ENCODE measurements around the gene RIMS4. TPM values are rescaled to one million over a fixed set of nuclear protein-coding genes. Genes with fewer than 3 reads are reported as not detected.

The RIMS4 gene
- total and polyA plus RNA-seq, 2 of the 13 experiments (the other 11 are each of a cell fraction or from before 2014, with no cell fraction given): 0.01 to 0.07 TPM

DNA sequence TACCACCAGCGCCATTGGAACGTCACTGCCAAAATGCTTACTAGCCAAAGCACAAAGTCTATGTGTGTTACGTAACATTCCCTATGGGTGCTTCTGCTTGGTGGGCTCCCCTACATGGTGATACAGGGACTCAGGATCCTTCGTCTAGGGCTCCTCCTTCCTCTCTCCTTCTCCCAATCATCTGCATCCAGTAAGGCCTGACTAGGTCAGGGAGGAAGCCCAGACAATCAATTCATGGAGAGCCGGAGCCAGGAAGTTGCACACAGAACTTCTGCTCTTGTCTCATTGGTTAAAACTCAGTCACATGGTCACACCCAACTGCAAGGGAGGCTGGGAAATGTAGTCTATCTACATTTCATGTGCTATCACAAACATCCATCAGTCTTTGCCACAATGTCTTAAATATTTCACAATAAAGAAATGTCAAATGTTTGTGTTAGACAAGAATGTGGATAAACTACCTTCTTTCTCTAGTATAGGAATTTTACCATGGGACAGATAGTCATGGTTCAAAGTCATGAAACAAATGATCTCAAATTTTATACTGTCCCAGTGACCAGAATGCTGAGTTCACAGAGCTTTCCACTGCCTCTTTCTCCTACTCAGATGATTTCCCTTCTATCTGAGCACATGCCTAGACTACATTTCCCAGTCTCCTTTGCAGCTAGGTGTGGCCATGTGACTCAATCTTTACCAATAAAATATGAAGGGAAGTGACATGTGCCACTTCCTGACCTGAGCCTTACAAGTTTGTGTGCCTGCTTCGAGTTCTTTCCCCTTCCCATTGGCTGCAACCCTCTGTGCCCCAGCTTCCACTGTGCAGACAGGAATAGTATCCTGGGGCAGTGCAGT is 74.0 kb downstream of the RIMS4 start (continued):
- TF ChIP-seq ZNF136 (CRISPR knock-in tag; IDR thresholded peaks at IDR 0.05; ENCODE audit: low read depth) (no peak), JDP2 (CRISPR knock-in tag; IDR thresholded peaks at IDR 0.05; ENCODE audit: borderline replicate concordance) (no peak), HOXA7 (CRISPR knock-in tag; IDR thresholded peaks at IDR 0.05) (no peak), ZNF552 (CRISPR knock-in tag; IDR thresholded peaks at IDR 0.05; ENCODE audit: borderline replicate concordance) (no peak), GPN1 (CRISPR knock-in tag; IDR thresholded peaks at IDR 0.05; ENCODE audit: borderline replicate concordance) (no peak), ZSCAN20 (CRISPR knock-in tag; IDR thresholded peaks at IDR 0.05; ENCODE audit: borderline replicate concordance) (no peak), ZZZ3 (CRISPR knock-in tag; IDR thresholded peaks at IDR 0.05; ENCODE audit: borderline replicate concordance) (no peak), GATAD2A (CRISPR knock-in tag; IDR thresholded peaks at IDR 0.05) (peak; percentile 61), ADNP (CRISPR knock-in tag; IDR thresholded peaks at IDR 0.05) (no peak), MEIS2 (CRISPR knock-in tag; IDR thresholded peaks at IDR 0.05) (no peak), ZBTB7A (CRISPR knock-in tag; IDR thresholded peaks at IDR 0.05) (no peak; the same call in 1 of the 2 replicates), KDM2A (CRISPR knock-in tag; IDR thresholded peaks at IDR 0.05; ENCODE audit: borderline replicate concordance, low read depth) (no peak), TBP (CRISPR knock-in tag; IDR thresholded peaks at IDR 0.05) (no peak), SP1 (IDR thresholded peaks at IDR 0.05) (no peak), SP1 (CRISPR knock-in tag; IDR thresholded peaks at IDR 0.05) (peak; percentile 9; the same call in 1 of the 2 replicates), CCAR2 (optimal IDR thresholded peaks at IDR 0.05; ENCODE audit: low read depth, low read length) (no peak), GABPB1 (CRISPR knock-in tag; IDR thresholded peaks at IDR 0.05) (peak; percentile 90), ZNF292 (CRISPR knock-in tag; IDR thresholded peaks at IDR 0.05; ENCODE audit: borderline replicate concordance, low read depth) (peak; percentile 23; the same call in 1 of the 2 replicates), ZNF207 (IDR thresholded peaks at IDR 0.05; ENCODE audit: borderline replicate concordance) (no peak), HOXA3 (CRISPR knock-in tag; IDR thresholded peaks at IDR 0.05) (peak; percentile 66)
- TF ChIP-seq, protein P1, sequence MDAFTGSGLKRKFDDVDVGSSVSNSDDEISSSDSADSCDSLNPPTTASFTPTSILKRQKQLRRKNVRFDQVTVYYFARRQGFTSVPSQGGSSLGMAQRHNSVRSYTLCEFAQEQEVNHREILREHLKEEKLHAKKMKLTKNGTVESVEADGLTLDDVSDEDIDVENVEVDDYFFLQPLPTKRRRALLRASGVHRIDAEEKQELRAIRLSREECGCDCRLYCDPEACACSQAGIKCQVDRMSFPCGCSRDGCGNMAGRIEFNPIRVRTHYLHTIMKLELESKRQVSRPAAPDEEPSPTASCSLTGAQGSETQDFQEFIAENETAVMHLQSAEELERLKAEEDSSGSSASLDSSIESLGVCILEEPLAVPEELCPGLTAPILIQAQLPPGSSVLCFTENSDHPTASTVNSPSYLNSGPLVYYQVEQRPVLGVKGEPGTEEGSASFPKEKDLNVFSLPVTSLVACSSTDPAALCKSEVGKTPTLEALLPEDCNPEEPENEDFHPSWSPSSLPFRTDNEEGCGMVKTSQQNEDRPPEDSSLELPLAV (CRISPR knock-in tag; conservative IDR thresholded peaks at IDR 0.05; ENCODE audit: low read depth): no peak
- TF ChIP-seq, protein P2, sequence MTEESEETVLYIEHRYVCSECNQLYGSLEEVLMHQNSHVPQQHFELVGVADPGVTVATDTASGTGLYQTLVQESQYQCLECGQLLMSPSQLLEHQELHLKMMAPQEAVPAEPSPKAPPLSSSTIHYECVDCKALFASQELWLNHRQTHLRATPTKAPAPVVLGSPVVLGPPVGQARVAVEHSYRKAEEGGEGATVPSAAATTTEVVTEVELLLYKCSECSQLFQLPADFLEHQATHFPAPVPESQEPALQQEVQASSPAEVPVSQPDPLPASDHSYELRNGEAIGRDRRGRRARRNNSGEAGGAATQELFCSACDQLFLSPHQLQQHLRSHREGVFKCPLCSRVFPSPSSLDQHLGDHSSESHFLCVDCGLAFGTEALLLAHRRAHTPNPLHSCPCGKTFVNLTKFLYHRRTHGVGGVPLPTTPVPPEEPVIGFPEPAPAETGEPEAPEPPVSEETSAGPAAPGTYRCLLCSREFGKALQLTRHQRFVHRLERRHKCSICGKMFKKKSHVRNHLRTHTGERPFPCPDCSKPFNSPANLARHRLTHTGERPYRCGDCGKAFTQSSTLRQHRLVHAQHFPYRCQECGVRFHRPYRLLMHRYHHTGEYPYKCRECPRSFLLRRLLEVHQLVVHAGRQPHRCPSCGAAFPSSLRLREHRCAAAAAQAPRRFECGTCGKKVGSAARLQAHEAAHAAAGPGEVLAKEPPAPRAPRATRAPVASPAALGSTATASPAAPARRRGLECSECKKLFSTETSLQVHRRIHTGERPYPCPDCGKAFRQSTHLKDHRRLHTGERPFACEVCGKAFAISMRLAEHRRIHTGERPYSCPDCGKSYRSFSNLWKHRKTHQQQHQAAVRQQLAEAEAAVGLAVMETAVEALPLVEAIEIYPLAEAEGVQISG (CRISPR knock-in tag; IDR thresholded peaks at IDR 0.05): peak; percentile 65
- TF ChIP-seq, protein P3, sequence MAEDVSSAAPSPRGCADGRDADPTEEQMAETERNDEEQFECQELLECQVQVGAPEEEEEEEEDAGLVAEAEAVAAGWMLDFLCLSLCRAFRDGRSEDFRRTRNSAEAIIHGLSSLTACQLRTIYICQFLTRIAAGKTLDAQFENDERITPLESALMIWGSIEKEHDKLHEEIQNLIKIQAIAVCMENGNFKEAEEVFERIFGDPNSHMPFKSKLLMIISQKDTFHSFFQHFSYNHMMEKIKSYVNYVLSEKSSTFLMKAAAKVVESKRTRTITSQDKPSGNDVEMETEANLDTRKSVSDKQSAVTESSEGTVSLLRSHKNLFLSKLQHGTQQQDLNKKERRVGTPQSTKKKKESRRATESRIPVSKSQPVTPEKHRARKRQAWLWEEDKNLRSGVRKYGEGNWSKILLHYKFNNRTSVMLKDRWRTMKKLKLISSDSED (CRISPR knock-in tag; IDR thresholded peaks at IDR 0.05): no peak
- TF ChIP-seq, protein P4, sequence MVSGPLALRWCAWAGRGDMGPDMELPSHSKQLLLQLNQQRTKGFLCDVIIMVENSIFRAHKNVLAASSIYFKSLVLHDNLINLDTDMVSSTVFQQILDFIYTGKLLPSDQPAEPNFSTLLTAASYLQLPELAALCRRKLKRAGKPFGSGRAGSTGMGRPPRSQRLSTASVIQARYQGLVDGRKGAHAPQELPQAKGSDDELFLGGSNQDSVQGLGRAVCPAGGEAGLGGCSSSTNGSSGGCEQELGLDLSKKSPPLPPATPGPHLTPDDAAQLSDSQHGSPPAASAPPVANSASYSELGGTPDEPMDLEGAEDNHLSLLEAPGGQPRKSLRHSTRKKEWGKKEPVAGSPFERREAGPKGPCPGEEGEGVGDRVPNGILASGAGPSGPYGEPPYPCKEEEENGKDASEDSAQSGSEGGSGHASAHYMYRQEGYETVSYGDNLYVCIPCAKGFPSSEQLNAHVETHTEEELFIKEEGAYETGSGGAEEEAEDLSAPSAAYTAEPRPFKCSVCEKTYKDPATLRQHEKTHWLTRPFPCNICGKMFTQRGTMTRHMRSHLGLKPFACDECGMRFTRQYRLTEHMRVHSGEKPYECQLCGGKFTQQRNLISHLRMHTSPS (CRISPR knock-in tag; IDR thresholded peaks at IDR 0.05; ENCODE audit: low read depth): no peak
